ENCODE results near the gene OR6M1. TPM values are rescaled to one million over a fixed set of nuclear protein-coding genes. Genes with fewer than 3 reads are reported as not detected.

Gene OR6M1, protein sequence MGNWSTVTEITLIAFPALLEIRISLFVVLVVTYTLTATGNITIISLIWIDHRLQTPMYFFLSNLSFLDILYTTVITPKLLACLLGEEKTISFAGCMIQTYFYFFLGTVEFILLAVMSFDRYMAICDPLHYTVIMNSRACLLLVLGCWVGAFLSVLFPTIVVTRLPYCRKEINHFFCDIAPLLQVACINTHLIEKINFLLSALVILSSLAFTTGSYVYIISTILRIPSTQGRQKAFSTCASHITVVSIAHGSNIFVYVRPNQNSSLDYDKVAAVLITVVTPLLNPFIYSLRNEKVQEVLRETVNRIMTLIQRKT
- not detected for polyA plus RNA-seq (ENCODE audit: insufficient read length)

DNA sequence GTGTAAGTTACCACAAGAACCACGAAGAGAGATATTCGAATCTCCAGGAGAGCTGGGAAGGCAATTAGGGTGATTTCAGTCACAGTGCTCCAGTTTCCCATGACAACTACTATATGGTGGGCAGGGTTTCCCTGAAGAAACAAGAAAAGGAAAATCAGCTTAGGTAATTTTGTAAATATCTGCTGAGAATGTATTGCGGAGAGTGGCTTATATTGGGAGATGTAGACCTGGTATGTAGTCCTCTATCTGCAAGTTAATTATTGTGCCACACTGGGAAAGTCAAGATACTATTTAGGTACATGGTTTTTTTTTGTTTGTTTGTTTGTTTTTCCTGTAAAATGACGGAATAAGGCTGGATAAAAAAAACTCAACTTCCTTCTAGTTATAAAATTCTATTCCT is at the start of gene OR6M1:
Gene OR6M1, minus strand, starts transcription at position 101 of the 400 bp plus-strand sequence. Its CDS starts 0 bp downstream, at position 101.
- DNase-seq (ENCODE audit: low read depth): no peak

DNA sequence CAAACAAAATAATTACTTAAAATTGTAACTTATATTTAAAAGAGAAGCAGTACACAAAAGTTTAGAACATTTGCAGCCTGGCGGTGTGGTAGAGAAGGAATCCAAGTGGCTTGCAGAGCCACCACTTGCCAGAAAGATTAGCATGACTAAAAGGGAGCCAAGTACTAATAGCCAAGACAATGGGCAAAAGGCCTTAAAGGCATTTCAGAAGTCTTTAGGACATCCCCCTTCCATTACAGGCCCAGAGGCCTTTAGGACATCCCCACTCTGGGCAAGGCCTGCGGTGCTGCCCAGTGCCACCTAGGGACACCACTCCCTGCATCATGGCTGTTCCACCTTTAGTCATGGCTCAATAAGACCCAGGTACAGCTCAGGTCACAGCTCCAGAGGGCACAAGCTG is 46.9 kb upstream of the OR6M1 start:
- DNase-seq (ENCODE audit: low read depth): no peak

DNA sequence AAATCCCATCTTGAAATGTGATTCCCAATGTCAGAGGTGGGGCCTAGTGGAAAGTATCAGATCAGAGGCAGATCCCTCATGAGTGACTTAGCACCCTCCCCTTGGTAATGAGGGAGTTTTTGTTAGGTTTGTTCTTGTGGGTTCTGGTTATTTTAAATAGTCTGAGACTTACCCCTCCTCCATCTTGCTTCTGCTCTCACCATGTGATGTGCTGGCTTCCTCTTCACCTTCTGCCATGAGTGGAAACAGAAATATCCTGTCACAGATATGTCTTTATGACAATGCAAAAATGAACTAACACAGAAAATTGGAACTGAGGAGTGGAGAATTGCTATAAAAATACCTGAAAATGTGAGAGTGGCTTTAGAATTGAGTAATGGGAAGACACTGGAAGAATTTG is 46.2 kb upstream of the OR6M1 start:
- no peak for DNase-seq (ENCODE audit: low read depth)

DNA sequence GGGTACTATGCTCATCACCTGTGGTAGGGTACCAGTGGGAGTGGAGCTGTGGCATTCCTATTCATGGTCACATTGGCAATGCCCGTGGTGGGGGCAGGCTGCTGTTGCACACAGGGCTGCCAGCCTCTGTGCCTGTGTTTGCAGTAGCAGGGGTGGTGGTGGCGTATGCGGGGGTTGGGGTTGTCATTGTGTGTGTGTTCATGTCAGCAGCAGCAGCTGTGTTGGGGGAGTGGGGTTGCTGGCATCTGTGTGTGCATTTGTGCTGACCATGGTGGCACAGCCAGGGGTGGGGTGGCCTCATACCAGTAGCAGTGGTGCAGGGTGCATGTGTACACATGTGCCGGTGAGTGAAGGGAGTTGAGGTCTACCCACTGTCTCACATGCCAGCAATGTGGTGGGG is 45.0 kb upstream of the OR6M1 start:
- DNase-seq (ENCODE audit: low read depth): no peak

DNA sequence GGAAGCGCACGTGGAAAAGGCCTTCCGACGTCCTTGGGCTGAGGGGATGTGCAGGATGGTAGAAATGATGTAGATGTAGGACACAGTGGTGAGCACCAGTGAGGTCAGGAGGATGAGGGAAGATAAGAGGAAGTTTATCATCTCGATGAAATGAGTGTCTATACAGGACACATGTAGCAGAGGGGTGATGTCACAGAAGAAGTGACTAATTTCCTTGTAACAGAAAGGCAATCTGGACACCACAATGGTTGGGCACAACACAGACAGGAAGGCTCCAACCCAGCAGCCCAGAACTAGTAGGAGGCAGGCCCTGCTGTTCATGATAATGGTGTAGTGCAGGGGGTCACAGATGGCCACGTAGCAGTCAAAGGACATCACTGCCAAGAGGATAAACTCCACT is 35.0 kb upstream of the OR6M1 start:
- DNase-seq (ENCODE audit: low read depth): no peak

DNA sequence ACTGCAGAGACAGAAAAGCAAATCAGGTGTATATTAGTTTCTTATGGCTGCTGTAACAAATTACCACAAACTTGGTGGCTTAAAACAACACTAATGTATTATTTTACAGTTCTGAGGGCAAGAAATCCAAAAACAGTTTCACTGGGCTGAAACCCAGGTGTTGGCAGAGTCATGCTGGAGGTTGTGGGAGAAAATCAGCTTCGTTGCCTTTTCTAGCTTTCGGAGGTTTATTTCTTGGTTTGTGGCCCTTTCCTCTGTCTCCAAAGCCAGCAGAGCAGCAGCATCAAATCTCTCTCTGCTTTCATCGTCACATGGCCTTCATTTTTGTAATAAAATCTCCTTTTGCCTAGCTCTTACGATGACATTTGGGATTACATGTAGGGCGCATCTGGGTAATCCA is 33.0 kb upstream of the OR6M1 start:
- no peak for DNase-seq (ENCODE audit: low read depth)

DNA sequence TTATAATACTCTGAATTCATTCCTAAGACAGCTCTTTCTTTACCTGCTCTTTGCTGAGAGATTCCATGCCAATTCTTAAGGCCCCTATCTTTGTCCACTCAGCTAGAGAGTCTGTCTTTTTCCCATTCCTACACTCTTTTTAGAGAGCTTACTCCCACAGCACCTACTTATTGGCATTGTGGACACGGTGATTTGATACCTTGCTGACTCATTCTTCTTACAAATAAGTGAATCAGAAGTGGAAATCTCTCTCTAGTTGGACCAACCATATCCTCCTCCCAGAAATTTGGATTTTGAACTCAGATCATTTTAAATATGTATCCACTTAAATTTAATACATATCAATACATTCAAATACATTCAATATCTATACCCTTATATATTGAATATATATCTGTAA is 32.5 kb upstream of the OR6M1 start:
- no peak for DNase-seq (ENCODE audit: low read depth)

DNA sequence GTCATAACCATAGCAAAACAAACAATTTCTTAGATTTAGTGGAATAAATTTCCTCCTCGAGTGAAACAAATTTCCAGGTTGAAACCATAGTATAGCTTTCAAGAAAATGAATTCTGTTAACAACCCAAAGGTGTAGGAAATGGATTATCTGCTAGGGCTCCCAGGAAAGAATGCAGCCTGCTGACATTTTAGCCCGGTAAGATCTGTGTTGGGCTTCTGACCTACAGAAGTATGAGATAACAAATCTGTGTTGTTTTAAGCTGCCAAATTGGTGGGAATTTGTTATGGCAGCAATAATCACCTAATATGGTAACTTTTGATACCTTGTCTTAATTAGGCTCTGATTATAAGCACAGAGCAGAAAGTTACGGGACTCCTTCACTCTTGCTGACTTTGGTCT is 32.0 kb upstream of the OR6M1 start:
- no peak for DNase-seq (ENCODE audit: low read depth)

DNA sequence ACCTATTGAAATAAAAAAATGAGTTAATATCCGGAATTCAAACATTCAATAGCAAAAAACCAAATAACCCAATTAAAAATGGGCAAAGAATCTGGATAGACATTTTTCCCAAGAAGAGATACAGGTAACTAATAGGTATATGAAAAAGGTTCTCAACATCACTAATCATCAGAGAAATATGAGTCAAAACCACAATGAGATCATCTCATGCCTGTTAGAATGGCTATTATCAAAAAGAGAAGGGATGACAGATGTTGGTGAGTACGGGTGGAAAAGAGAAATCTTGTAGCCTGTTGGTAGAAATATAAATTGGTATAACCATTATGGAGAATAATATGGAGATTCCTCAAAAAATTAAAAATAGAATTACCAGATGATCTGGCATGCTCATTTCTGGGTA is 26.9 kb upstream of the OR6M1 start:
- no peak for DNase-seq (ENCODE audit: low read depth)

DNA sequence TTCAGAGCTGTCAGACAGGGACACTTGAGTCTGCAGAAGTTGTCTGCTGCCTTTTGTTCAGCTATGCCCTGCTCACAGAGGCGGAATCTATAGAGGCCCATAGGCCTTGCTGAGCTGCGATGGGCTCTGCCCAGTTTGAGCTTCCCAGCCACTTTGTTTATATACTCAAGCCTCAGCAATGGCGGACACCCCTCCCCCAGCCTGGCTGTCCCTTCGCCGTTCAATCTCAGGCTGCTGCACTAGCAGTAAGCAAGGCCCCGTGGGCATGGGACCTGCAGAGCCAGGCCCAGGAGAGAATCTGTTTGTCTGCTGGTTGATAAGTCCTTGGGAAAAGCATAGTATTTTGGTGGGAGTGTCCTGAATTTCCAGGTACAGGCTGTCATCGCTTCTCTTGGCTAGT is 23.6 kb upstream of the OR6M1 start:
- no peak for DNase-seq (ENCODE audit: low read depth)

DNA sequence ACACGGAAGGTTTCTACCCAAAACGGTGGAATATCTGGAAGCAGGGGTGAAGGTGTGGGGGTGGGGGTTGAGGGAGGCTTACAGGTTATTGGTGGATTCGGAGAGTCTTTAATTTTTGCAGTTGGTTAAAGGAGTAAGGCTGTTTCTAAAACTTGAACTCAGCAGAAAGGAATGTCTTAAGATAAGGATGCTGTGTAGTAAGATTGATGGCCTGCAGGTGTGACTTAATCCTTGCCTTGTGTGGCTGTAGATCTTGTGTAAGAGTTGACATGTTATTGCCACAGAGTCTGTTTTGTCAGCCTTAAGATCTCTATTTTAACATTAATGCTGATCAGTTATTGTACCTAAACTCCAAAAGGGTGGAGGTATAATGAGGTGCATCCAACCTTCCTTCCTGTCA is 16.4 kb upstream of the OR6M1 start:
- no peak for DNase-seq (ENCODE audit: low read depth)

DNA sequence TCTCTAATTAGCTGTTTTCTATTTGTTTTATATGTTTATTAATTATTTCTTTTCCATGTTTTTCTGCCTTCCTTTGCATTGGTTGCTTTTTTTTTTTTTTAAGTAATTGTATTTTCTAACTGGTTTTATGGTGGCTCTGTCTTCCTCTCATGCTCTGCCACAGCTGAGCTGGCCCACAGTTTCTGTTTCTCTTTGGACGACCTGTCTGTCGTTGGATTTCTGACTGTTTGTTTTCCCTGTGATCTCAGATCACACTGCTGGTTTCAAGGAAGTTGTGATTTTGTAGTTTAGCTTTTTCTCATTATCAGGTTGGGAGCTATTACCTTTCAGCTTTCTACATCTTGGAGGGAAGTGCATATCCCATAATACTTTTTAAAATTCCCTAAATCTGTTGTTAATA is 15.9 kb upstream of the OR6M1 start:
- no peak for DNase-seq (ENCODE audit: low read depth)

DNA sequence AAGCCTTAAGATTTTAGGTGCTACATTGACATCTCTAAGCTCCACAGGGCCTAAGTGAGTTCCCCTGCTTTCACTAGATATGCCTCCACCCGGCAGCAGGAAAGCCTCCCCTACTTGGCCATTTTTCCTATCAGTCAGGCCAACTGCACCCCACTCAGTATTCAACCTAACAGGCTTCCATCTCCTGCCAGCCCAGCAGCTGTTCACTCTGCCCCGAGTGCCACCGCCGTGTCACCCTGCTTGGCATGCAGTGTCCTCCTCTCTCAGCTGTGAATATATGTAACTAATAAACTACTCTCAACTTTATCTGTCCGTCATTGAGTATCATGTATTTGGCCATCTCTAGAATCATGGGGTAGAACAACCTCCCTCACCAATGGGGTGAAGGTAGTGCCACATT is 9.0 kb upstream of the OR6M1 start:
- DNase-seq (ENCODE audit: low read depth): no peak

DNA sequence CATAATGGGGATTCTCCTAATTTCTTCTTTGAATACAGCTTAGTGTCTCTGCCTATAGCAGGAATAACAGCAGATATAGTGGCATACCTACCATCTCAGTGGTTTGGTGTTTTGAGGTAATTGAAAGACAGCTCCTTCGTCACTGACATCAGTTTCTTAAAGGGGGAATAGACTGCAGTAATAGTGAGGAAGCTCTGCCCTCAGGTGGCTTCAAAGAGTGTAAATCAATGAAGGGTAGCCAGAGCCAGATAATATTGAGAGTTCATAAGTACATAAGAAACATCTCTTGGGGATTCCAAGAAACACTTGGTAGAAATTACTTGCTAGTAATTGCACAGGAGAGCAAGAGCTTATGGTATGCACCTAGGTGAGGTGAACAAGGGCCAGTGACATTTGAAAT is 4.4 kb downstream of the OR6M1 start:
- no peak for DNase-seq (ENCODE audit: low read depth)

DNA sequence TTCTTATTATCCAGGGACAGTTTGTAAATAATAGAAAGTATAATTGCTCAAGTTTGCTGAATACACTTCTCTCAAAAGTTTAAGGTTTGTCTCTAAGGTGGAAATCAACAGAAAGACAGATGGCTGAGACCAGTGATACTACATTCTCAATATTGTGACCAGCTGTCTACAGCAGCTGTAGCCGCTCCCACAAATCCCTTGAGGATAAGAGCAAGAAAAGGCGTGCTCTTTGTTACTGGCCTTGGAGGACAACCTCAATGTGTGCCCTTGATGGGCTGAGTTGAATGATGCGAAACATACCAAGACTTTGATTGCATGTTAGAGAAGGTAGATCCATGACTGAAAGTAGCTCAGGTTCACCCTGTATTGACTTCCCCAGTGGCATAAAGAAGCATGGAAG is 6.1 kb downstream of the OR6M1 start:
- DNase-seq (ENCODE audit: low read depth): no peak

DNA sequence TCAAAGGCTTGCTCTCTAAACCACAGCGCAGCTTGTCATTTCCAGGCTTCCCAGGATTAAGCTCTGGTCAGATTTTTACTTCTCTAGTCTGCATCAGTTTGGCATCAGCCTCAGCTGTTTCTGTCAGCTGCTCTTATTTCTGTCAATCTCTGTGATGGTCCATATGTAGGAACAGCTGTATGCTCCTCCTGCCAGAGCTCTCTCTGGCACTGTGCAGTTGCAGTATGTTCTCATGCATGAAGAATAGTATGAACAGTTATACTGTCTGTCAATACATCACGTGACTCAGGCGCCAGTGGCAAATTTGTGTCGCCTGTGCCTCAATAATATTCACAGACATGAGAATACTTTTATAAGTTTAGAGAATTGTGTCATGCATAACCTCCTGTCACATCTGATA is 6.7 kb downstream of the OR6M1 start:
- DNase-seq (ENCODE audit: low read depth): no peak

DNA sequence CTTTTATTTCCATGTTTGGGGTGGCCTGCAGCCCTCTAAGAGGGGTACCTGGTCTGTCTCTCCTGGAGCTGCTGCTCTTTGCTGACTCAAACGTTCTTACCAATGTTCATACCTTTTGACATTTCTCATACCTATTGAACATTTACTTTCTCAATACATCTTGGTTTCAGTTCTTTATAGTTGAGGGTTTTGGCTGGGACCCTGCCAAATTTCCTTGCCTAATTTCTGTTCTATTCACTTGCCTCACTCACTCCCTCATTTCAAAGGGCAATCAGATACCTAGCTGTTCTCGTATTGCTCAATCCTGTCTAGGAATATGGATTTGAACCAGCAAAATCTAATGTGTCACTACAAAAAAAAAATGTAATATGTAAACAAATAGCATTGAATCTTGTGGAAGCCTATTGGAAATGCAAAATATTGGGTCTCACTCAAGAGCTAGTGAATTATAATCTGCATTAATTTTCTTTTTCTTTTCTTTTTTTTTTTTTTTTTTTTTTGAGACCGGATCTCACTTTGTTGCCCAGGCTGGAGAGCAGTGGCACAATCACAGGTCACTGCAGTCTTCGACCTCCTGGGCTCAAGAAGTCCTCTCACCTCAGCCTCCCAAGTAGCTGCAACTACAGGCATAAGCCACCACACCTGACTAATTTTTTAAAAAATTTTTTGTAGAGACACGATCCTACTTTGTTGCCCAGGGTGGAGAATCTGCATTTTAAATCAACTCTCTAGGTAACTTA is 7.5 kb downstream of the OR6M1 start:
- DNase-seq (ENCODE audit: low read depth): no peak

DNA sequence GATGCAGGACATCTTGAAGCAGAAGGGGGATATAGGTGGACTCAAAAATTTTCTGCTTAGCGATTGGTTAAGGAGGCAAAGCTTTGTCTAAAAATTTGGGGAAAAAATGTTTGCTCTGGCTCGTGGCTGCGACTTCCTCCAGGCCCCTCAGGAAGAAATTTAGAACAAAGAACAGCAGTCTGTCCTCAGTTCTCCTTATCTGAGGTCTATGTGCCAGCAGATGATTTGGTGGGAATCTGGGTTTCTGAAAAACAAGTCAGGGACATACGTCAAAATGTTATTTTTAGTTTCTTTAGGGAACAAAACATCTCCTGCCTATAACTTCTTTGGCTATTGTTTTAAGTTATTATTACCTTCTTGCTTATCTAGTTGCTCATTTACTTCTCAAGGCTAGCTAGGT is 8.1 kb downstream of the OR6M1 start:
- DNase-seq (ENCODE audit: low read depth): no peak

DNA sequence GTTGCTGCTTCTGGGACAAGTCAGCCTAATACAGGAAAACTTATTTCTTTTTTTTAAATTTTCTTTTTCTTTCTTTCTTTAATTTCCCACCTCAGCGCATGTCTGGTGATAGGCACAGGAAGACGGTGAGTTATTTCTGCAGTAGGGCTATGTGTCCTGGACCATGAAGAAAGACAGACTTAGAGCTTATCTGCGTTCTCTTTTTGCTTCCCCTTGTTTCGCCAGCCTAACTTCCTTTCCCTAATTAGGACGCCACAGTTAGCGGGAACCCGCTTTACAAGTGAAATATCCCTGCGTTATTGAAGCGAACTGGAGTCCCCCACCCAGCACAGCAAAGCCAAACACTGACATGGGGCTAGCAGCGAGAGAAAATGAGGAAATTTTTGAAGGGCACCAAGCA is 8.6 kb downstream of the OR6M1 start:
- no peak for DNase-seq (ENCODE audit: low read depth)

DNA sequence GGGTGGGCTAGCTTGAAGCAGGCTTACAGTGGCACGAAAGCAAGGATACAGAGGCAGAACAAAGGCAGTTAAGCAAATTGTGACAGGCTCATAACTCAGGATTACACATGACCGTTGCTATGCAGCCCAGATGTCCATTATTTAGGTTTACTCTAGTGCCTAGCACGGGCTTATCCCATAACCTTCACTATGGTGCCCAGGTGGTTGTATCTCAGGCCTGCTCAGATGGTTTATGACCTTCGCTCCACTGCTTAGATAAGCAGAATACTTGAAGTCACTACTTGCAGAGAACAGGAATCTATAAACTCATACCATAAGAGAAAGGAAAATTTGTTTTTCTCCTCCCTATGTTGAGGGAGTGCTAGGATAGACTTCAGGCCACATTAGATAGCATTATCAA is 9.0 kb downstream of the OR6M1 start:
- DNase-seq (ENCODE audit: low read depth): no peak

DNA sequence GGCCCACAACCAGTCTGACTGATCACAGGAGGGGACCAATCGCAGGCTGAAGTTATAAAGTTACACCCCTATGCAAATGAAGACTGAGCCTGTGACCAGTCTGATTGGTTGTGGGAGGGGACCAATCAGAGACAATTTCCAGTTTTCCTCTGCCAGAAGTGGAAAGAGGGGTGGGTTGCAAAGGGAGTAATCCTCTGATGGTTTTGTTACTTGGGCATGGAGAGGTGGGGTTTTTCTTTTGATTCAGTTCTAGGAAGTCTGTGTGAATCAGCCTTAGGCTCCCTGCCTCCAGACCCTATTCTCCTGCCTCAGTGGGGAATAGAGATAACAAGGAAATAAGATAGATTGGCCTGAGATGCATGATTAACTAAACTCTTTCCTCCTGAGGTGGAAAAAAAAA is 9.9 kb downstream of the OR6M1 start:
- DNase-seq (ENCODE audit: low read depth): no peak

DNA sequence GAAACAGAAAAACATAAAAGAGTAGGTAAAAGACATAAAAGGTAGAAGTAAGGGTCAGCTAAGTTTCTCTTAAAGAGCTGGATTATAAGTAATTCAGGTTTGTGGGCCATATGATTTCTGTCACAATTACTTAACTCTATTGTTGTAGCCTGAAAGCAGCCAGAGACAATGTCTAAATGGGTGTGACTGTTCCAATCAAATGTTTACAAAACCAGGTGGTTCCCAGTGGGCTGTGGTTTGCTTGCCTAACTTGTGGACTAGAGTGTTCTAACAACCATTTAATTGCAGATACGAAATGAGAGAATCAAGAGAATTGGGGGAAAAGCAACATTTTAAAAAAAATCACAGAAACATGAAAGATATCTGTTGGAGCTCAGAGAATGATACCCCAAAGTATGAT is 22.6 kb downstream of the OR6M1 start:
- no peak for DNase-seq (ENCODE audit: low read depth)

DNA sequence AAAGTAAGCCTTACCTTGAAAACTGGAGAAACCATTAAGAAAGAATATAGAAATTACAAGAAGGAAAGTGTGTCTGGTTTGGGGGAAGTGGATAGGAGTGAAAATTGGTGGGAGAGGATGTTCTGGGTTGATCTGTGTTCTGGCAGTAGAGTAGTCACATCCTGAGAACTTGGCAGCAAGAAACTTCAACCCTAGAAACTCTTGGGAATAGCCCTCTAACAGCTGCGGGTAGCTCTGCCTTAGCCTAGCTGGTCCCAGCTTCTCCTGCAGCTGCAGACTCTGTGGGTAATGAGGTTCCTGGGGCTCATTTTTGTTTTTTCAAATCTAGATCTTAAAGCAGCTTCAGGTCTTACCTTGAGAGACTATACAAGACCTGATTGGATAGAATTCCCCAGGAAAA is 27.6 kb downstream of the OR6M1 start:
- no peak for DNase-seq (ENCODE audit: low read depth)

All from forelimb muscle (tissue), 1 donor.